Ovary (tissue), 9 donors: ENCODE results near the gene NR1D1. TPM values are rescaled to one million over a fixed set of nuclear protein-coding genes. Genes with fewer than 3 reads are reported as not detected.

ENCODE experiments used
- DNase-seq, 5 donors: peaks; one replicate each; pipeline ENCODE4 v3.0.0-alpha.2; 2019 to 2020
- H3K27ac ChIP-seq, 2 donors: fragments of 200-600 bp; one replicate each; pipeline versions ENCODE4 v1.5.1 to v1.8.0; 2019 to 2022
- H3K27me3 ChIP-seq: fragments of 200-600 bp; one replicate; pipeline ENCODE4 v1.8.0; 2022
- H3K36me3 ChIP-seq: fragments of 200-600 bp; sonication (generic); one replicate; pipeline ENCODE4 v1.5.1; 2019
- H3K4me1 ChIP-seq: one replicate; pipeline ENCODE4 v1.8.1; 2013; ENCODE audit warnings: mild to moderate bottlenecking, moderate library complexity; ENCODE audit not compliant: insufficient read depth
- H3K4me3 ChIP-seq: fragments of 200-600 bp; sonication (generic); one replicate; pipeline ENCODE4 v1.5.1; 2017
- H3K9me3 ChIP-seq, 2 donors: fragments of 200-600 bp in 1 of 2; sonication (generic) in 1 of 2; one replicate each; pipeline versions ENCODE4 v1.5.1 to v1.8.1; 2013 to 2019; ENCODE audit warnings: mild to moderate bottlenecking in 1 of 2, moderate library complexity in 1 of 2
- CTCF ChIP-seq, 3 donors: fragments of 450-650 bp in 2 of 3; fragments of 200-600 bp in 1 of 3; IDR thresholded peaks; one replicate each; pipeline versions ENCODE4 v1.5.1 to v1.8.0; 2016 to 2022; ENCODE audit warnings: antibody characterized with exemption in 3 of 3, mild to moderate bottlenecking in 1 of 3
- EP300 ChIP-seq: sonication (generic); formaldehyde crosslinking; IDR thresholded peaks from one replicate; pipeline ENCODE4 v1.6.1; 2017; ENCODE audit warnings: antibody characterized with exemption
- POLR2A ChIP-seq: fragments of 450-650 bp; IDR thresholded peaks from one replicate; pipeline ENCODE4 v1.6.1; 2017; ENCODE audit warnings: antibody characterized with exemption, mild to moderate bottlenecking, moderate library complexity
- WGBS, 3 donors: extraction: QIAGEN DNeasy Blood & Tissue Kit in 1 of 3; methylation state at CpG; one replicate each; pipeline versions ENCODE4 v1.1.5 to v1.1.7; 2013 to 2017; 5-methylcytosine and 5-hydroxymethylcytosine counted together
- intact Hi-C, 4 donors: fragments of 100-400 bp; cut with DNase I; formaldehyde crosslinking; loops; one replicate each; pipeline versions ENCODE4 v1.11.0 to v1.15.1; 2022 to 2023
- polyA plus RNA-seq, 2 donors: library from polyadenylated mRNA; stranded (reverse); fragments of 200-250 nt in 1 of 2; fragments of 350-450 nt in 1 of 2; fragmentation: Illumina TruSeq in 1 of 2; extraction: RNeasy Lipid Tissue Mini Kit (QIAGEN cat#74804) in 1 of 2; gene quantifications; one replicate each; pipeline ENCODE4 v1.2.3, GENCODE V29; 2013 to 2014
- total RNA-seq, 7 donors: library from RNA; depleted of rRNA in 2 of 7; stranded (reverse); fragments of >200 nt in 2 of 7; fragmentation: NEBNext Ultra II Directional in 3 of 7; extraction: Animal tissue kit (Norgen Biotek cat#: 25700) in 3 of 7; gene quantifications; one replicate each; pipeline versions ENCODE4 v1.1.0 to v1.2.4, GENCODE V29; 2016 to 2023
- donor health status: DM: no; HTN: no; CAD: no; lungs with moderate emphysema.
- donor health status: DM: no; HTN: no; CAD: no.
- donor health status: Bipolar disorder and iron deficiency.
- donor health status: DM: yes; HTN: yes; CAD: no.
- donor health status: DM: no; HTN: no; CAD: no.
- donor health status: DM: yes; HTN: yes; CAD: no.

Gene NR1D1
- total and polyA plus RNA-seq, 9 donors = 10.7 to 73.8 (median 23.7) TPM

- H3K27me3 ChIP-seq = no peaks in the 10 kb centered on the region
- no peaks in the 10 kb centered on the region for H3K9me3 ChIP-seq
- WGBS, 3 donors = 21 to 28% (median 26%) methylated on average over 14 of the region's 14 CpGs
- intact Hi-C loops = loop anchor here in 3 of 4 donors (5.0 to 10.0 kb wide), 3 partner anchors 37 to 845 kb away; partner anchors contain the start of gene STAC2 (in 1 of the 3)
- DNase-seq = peak; percentile 57 to 71 (median 66)
- peaks cover 49% of the 10 kb centered on the region for H3K4me1 ChIP-seq
- H3K36me3 ChIP-seq = no peaks in the 10 kb centered on the region
- TF ChIP-seq CTCF (IDR thresholded peaks at IDR 0.05) = peak; percentile 9 to 23 (median 17)
- no peak for TF ChIP-seq POLR2A
- peak overlapping the region; percentile 21 for H3K4me3 ChIP-seq
- peak overlapping the region; percentile 89 to 91 for H3K27ac ChIP-seq
Observed at GRCh38 chr17:40069751-40070708, 30.4 kb downstream of the NR1D1 start.

GRCh38 chr17:40068917-40069750, 31.3 kb downstream of the NR1D1 start:
- DNase-seq = peak; percentile 95 to 98 (median 97)
- peak in 1 of 3 donors; percentile 14 for TF ChIP-seq CTCF (IDR thresholded peaks at IDR 0.05)
- peak; percentile 37 for TF ChIP-seq POLR2A
- TF ChIP-seq EP300 = no peak
- Histone ChIP-seq H3K4me1 (peaks cover 50% of the 10 kb centered on the region), H3K27me3 (no peaks in the 10 kb centered on the region), H3K36me3 (no peaks in the 10 kb centered on the region), H3K27ac (peak overlapping the region; percentile 91 to 97), H3K4me3 (peak overlapping the region; percentile 21), H3K9me3 (no peaks in the 10 kb centered on the region)
- intact Hi-C loops = loop anchor here in 1 of 4 donors (10.0 kb wide), 1 partner anchor 844 kb away; the partner anchor contains the start of gene STAC2
- WGBS, 3 donors = 3% methylated on average over 14 of the region's 14 CpGs

GRCh38 chr17:40068584-40068916, 31.8 kb downstream of the NR1D1 start:
- Histone ChIP-seq H3K27ac (peak overlapping the region; percentile 85 to 97), H3K27me3 (no peaks in the 10 kb centered on the region), H3K9me3 (no peaks in the 10 kb centered on the region), H3K36me3 (no peaks in the 10 kb centered on the region), H3K4me3 (peak overlapping the region; percentile 20), H3K4me1 (peaks cover 52% of the 10 kb centered on the region)
- no peak for TF ChIP-seq EP300
- TF ChIP-seq POLR2A = no peak
- no peak for TF ChIP-seq CTCF (IDR thresholded peaks at IDR 0.05)
- no peak for DNase-seq
- 1 to 4% (median 4%) methylated on average over 5 of the region's 5 CpGs for WGBS, 3 donors
- intact Hi-C loops = loop anchor here in 1 of 4 donors (10.0 kb wide), 1 partner anchor 844 kb away; the partner anchor contains the start of gene STAC2

- peaks cover 50% of the 10 kb centered on the region for H3K4me1 ChIP-seq
- peak overlapping the region; percentile 20 for H3K4me3 ChIP-seq
- peak in 3 of 5 donors; percentile 41 to 56 (median 47) for DNase-seq
- peak overlapping the region; percentile 85 to 97 for H3K27ac ChIP-seq
- TF ChIP-seq POLR2A = no peak
- TF ChIP-seq EP300 = no peak
- no peak for TF ChIP-seq CTCF (IDR thresholded peaks at IDR 0.05)
- WGBS, 3 donors = 23 to 30% (median 26%) methylated on average over 4 of the region's 4 CpGs
- H3K27me3 ChIP-seq = no peaks in the 10 kb centered on the region
- H3K36me3 ChIP-seq = no peaks in the 10 kb centered on the region
- intact Hi-C loops = loop anchor here in 1 of 4 donors (10.0 kb wide), 1 partner anchor 843 kb away; the partner anchor contains the start of gene STAC2
- no peaks in the 10 kb centered on the region for H3K9me3 ChIP-seq
Observed at GRCh38 chr17:40068129-40068581, 32.2 kb downstream of the NR1D1 start.
